Measurements from ENCODE around the gene NPAT.
"Not testable (repeated sequence)": the region's sequence is repeated elsewhere in the genome, so short reads cannot be mapped to it uniquely, and the experiment has no call there.

Gene NPAT

GRCh38 chr11:108218912-108219783, 3.3 kb downstream of the NPAT start:
- DNase-seq = no peak

DNA sequence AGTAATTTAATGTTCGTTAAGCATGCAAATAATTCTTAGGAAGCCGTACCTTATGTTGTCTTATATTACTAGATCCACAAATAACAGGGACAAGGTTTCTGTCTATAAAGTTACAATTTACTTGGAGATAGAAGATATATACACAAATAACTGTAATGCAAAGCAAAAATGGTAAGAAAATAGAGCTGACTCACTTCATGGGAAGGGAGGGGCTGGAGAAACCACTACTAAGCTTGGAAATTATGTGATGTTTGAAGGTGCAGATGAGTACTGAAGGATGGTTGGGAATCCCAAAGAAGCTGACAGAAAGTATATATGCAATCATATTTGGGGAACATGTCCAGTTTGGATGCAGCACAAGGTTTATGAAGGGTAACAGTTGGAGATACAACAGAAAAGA, 4.0 kb downstream of the NPAT start:
- DNase-seq = no peak

GRCh38 chr11:108216988-108217387, 5.5 kb downstream of the NPAT start:
- no peak for DNase-seq

- no peak for DNase-seq
Measured at GRCh38 chr11:108213784-108214183, 8.7 kb downstream of the NPAT start.

GRCh38 chr11:108210441-108210840, 12.0 kb downstream of the NPAT start:
- DNase-seq = no peak

GRCh38 chr11:108207683-108208060, 14.8 kb downstream of the NPAT start:
- DNase-seq = no peak

GRCh38 chr11:108206969-108207682, 15.3 kb downstream of the NPAT start:
- no peak for DNase-seq

DNA sequence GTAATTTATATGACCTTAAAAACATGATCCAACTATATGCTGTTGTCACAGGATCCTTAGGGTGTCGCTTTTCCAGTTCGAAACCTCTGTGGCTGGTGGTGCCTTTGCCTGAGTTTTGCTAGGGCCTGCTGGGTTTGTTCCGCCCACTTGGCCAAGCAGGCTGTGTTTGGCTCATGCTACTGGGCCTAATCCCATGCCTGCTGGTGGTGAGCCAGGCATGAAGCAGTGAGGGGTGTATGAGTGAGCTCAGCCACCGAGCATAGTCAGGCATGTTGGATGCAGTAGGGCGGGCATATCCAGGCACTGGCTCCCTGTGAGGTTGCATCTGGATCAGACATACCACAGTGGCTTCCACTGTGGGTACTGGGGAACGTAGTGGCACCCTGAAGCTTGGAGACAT, 16.3 kb downstream of the NPAT start:
- DNase-seq = no peak

GRCh38 chr11:108204929-108205499, 17.4 kb downstream of the NPAT start:
- no peak for DNase-seq

DNA sequence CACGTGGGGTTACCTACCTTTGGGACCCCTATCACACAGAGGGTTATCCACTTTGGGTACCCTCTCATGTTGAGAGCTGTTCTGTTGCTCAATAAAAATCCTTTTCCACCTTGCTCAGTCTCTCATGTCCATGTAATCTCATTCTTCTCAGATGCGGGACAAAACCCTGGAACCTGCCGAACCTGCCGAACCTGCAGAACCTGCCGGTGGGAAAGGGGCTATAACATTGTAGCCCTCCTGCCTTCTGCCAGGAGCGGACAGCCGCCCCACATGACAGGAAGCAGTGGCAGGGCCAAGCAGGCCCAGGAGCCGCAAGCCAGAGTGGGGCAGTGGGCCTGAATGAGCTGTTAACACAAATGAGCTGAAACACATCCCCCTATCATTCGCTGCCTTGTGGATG, 18.1 kb downstream of the NPAT start:
- DNase-seq = no peak

DNA sequence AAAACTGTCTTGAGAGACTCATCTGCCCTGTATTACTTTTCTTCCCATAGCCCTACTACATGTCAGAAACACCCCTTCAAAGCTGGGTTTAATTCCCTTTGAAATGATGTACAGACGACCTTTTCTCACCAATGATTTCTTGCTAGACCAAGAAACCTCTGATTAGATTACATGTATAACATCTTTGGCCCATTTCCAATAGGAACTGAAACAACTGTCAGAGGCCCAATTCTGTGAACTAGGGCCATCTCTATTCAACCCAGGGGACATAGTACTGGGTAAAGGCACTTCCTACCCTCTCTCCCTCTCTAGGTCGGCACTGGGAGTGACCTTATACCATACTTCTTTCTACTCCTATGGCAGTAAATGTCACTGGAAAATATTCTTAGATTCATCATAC, 19.4 kb downstream of the NPAT start:
- DNase-seq = no peak

- DNase-seq = no peak
Measured at GRCh38 chr11:108199446-108200321, 22.8 kb downstream of the NPAT start.

DNA sequence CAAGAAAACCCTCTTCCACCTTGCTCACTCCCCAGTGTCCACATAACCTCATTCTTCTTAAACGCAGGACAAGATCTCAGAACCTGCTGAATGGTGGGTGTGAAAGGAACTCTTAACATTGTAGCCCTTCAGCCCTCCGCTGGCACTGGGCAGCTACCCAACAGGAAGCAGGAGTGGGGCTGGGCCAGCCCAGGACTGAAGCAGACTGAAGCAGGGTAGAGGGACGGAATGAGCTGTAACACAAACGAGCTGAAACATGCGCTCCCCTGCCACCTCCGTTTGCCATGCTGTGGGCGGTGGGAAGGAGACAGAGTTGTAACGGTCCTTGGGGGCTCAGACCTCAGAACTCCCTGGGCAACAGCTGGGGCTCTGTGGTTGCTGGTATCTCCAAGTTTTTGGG, 23.6 kb downstream of the NPAT start:
- no peak for DNase-seq

DNA sequence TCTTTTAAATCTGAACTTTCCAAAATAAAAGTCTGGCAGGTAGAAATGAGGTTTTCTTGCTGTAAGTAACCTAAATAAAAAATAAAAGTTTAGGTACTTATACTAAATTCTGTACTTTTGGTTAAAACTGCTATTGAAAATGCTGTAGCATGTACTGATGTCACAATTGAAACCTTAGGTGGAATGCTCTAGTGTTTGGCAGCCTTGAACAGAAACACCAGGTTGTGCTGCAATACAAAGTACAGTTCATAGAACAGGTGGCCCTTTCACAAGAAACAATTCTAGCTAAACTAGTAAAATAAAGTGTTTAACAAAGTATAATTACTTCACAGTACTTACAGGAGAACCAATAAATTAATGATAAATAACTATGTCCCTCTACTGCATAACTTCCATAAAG, 25.1 kb downstream of the NPAT start:
- no peak for DNase-seq

DNA sequence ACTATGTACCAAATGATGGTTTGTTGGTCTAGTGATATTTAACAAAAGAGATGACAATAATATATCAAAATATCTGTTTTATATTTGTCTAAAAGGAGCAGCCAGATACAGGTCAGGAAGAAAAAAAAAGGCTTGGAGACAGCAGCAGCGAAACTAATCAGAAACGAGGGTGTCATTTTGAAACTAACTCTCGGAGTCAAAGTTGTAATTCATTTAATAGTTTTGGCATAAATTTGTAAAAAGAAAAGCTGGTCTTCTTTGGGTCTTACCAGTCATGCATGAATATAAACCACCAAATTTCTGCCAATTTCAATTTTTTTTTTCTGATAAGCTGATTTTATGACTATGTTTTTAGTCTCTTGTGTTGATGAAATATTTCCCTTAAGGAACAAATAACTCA, 25.5 kb downstream of the NPAT start:
- no peak for DNase-seq

DNA sequence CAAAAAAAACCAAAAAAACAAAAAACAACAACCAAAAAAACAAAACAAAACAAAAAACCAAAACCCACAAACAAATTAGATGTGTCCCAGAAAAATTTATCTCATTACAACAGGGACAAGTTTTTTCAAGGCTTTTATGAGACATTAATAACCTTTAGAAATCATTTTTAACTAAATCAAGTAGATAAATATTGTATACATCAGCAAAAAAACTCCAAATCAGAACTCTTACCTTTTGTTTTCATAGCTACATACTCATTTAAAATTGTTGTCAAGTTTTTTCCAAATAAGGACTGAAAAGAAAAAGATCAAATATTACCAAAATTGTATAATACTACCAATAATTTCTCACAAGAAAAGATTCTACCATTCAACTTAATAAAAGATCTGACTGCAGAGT, 28.7 kb downstream of the NPAT start:
- no peak for DNase-seq

DNA sequence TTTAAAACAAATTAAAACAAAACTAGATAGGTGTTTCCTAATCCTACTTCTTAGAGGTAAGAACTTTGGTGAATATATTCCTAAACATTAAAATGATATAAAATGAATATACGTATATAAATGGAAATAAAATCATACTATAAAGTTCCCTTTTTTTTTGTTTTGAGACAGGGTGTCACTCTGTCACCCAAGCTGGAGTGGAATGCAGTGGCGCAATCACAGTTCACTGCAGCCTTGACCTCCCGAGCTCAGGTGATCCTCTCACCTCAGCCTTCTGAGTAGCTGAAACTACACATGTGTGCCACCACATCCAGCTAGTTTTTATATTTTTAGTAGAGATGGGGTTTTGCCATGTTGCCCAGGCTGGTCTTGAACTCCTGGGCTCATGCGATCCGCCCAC, 44.9 kb downstream of the NPAT start:
- DNase-seq = no peak

GRCh38 chr11:108170184-108170583, 52.3 kb downstream of the NPAT start:
- no peak for DNase-seq

GRCh38 chr11:108167624-108168023, 54.8 kb downstream of the NPAT start:
- no peak for DNase-seq

GRCh38 chr11:108162878-108163277, 59.6 kb downstream of the NPAT start:
- not testable (repeated sequence) for DNase-seq

- DNase-seq = no peak
Measured at GRCh38 chr11:108160970-108161566, 61.4 kb downstream of the NPAT start.

- no peak for DNase-seq
Measured at GRCh38 chr11:108154591-108154990, 67.8 kb downstream of the NPAT start.

DNA sequence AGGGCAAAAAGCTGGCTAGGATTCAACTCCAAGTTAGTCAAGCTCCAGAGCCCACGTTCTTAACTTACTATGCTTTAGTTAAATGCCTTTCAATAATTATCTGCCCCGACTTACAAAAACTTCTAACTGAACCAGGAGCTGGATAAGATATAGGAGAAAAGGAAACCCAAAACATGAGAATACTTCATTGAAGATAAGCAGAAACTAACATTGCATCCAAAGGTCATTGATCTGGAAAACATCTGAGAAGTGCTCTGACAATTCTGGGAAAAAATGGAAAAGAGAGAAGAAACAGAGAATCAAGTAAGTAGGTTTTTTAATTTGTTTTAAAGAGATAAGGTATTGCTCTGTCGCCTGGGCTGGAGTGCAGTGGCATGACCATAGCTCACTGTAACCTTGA, 73.9 kb downstream of the NPAT start:
- no peak for DNase-seq

Data from NCI-H1105 (cell line).